Measurements from ENCODE around the gene CYB5R3.

GRCh38 chr22:42621505-42622002 is 27.6 kb downstream of the CYB5R3 start:
- TF ChIP-seq ZNF8 (CRISPR knock-in tag; IDR thresholded peaks at IDR 0.05) (no peak), ARNTL (CRISPR knock-in tag; IDR thresholded peaks at IDR 0.05; ENCODE audit: borderline replicate concordance, low read depth) (no peak), GLIS3 (CRISPR knock-in tag; IDR thresholded peaks at IDR 0.05) (no peak), ISL1 (CRISPR knock-in tag; IDR thresholded peaks at IDR 0.05) (no peak), PATZ1 (CRISPR knock-in tag; IDR thresholded peaks at IDR 0.05; ENCODE audit: borderline replicate concordance) (no peak)

Measured in SK-N-SH treated with all-trans-retinoic acid at 6 μM for 48 hours (cell line).